CD14-positive monocyte (primary cell): ENCODE results near the gene DLGAP1. TPM values are rescaled to one million over a fixed set of nuclear protein-coding genes. Genes with fewer than 3 reads are reported as not detected.

Source experiments
- DNase-seq, 3 donors: peaks; one replicate each; pipeline ENCODE4 v3.0.0-alpha.2; 2011 to 2022
- H2AFZ ChIP-seq: 2 replicates; pipeline ENCODE4 v1.6.0; 2012; ENCODE audit warnings: mild to moderate bottlenecking, low read depth, low read length, inconsistent platforms; ENCODE audit not compliant: insufficient read depth, poor library complexity, severe bottlenecking
- H3K27ac ChIP-seq, 2 donors: 1 replicate in 1 of 2; 2 replicates in 1 of 2; pipeline ENCODE4 v1.5.1; 2012 to 2013; ENCODE audit warnings: low read length in 2 of 2, control low read depth in 1 of 2, inconsistent platforms in 1 of 2, low read depth in 1 of 2, mild to moderate bottlenecking in 1 of 2
- H3K27me3 ChIP-seq, 2 donors: one replicate each; pipeline versions ENCODE4 v1.6.0 to v1.6.1; 2011 to 2013; ENCODE audit warnings: low read length in 2 of 2; ENCODE audit not compliant: control insufficient read depth in 2 of 2, insufficient read depth in 2 of 2
- H3K36me3 ChIP-seq, 2 donors: replicated peaks in 1 of 2; 1 replicate in 1 of 2; 2 replicates in 1 of 2; pipeline versions ENCODE4 v1.5.1 to v1.6.1; 2012 to 2013; ENCODE audit warnings: low read length in 2 of 2, control low read depth in 1 of 2, inconsistent platforms in 1 of 2, mild to moderate bottlenecking in 1 of 2; ENCODE audit not compliant: insufficient read depth in 2 of 2, control insufficient read depth in 1 of 2
- H3K4me1 ChIP-seq, 2 donors: 1 replicate in 1 of 2; 2 replicates in 1 of 2; pipeline versions ENCODE4 v1.5.1 to v1.6.1; 2012 to 2013; ENCODE audit warnings: low read length in 2 of 2, control low read depth in 1 of 2, inconsistent platforms in 1 of 2, mild to moderate bottlenecking in 1 of 2, moderate library complexity in 1 of 2; ENCODE audit not compliant: insufficient read depth in 2 of 2, control insufficient read depth in 1 of 2
- H3K4me2 ChIP-seq: replicated peaks from 2 replicates; pipeline ENCODE3; 2012; ENCODE audit warnings: low read length, moderate library complexity, mild to moderate bottlenecking; ENCODE audit not compliant: poor library complexity, severe bottlenecking; ENCODE audit errors: extremely low read depth
- H3K4me3 ChIP-seq, 3 experiments: fragments of 200-600 bp in 1 of 3; sonication (generic) in 1 of 3; replicated peaks in 1 of 3; 1 replicate in 2 of 3; 2 replicates in 1 of 3; pipeline ENCODE4 v1.5.1; 2011 to 2013; ENCODE audit warnings: low read length in 3 of 3, mild to moderate bottlenecking in 3 of 3, control low read depth in 2 of 3, low read depth in 2 of 3, inconsistent platforms in 1 of 3, moderate library complexity in 1 of 3
- H3K79me2 ChIP-seq: 2 replicates; pipeline ENCODE4 v1.6.0; 2012; ENCODE audit warnings: mild to moderate bottlenecking, control low read depth, inconsistent platforms, low read length, moderate library complexity; ENCODE audit not compliant: insufficient read depth
- H3K9ac ChIP-seq: 2 replicates; pipeline ENCODE4 v1.6.0; 2017; ENCODE audit warnings: low read length, mild to moderate bottlenecking; ENCODE audit not compliant: insufficient read depth, poor library complexity, severe bottlenecking
- H3K9me3 ChIP-seq, 2 donors: replicated peaks in 1 of 2; 1 replicate in 1 of 2; 2 replicates in 1 of 2; pipeline versions ENCODE4 v1.5.1 to v1.6.1; 2012 to 2013; ENCODE audit warnings: low read length in 2 of 2, control low read depth in 1 of 2; ENCODE audit not compliant: control insufficient read depth in 1 of 2, insufficient read depth in 1 of 2
- H4K20me1 ChIP-seq: 2 replicates; pipeline ENCODE4 v1.6.0; 2012; ENCODE audit warnings: mild to moderate bottlenecking, low read length, control low read depth, moderate library complexity; ENCODE audit not compliant: insufficient read depth
- H3K27ac Mint-ChIP-seq, 7 donors: one replicate each; pipeline ENCODE4 v1.8.0; 2020; ENCODE audit warnings: mild to moderate bottlenecking in 7 of 7, mixed read lengths in 7 of 7, moderate library complexity in 6 of 7, inconsistent platforms in 2 of 7
- H3K27me3 Mint-ChIP-seq, 3 donors: one replicate each; pipeline ENCODE4 v1.8.0; 2021 to 2022; ENCODE audit warnings: low read depth in 3 of 3, mild to moderate bottlenecking in 3 of 3, mixed read lengths in 3 of 3, moderate library complexity in 3 of 3, inconsistent platforms in 1 of 3
- H3K36me3 Mint-ChIP-seq, 2 donors: one replicate each; pipeline ENCODE4 v1.8.0; 2020; ENCODE audit warnings: mixed read lengths in 2 of 2, inconsistent platforms in 1 of 2, mild to moderate bottlenecking in 1 of 2
- H3K4me1 Mint-ChIP-seq: one replicate; pipeline ENCODE4 v1.8.0; 2020; ENCODE audit warnings: mild to moderate bottlenecking, mixed read lengths
- H3K4me3 Mint-ChIP-seq, 2 donors: one replicate each; pipeline ENCODE4 v1.8.0; 2020; ENCODE audit warnings: mild to moderate bottlenecking in 2 of 2, mixed read lengths in 2 of 2, moderate library complexity in 1 of 2
- H3K9me3 Mint-ChIP-seq, 7 donors: one replicate each; pipeline ENCODE4 v1.8.0; 2020 to 2022; ENCODE audit warnings: mixed read lengths in 7 of 7, mild to moderate bottlenecking in 6 of 7, moderate library complexity in 6 of 7, inconsistent platforms in 2 of 7
- WGBS: methylation state at CpG from one replicate; pipeline ENCODE4 v1.1.5; 2013; ENCODE audit warnings: missing lambda C conversion rate; ENCODE audit not compliant: insufficient coverage; 5-methylcytosine and 5-hydroxymethylcytosine counted together
- intact Hi-C, 2 donors: fragments of 100-400 bp; cut with micrococcal nuclease; formaldehyde crosslinking; loops; one replicate each; pipeline versions ENCODE4 v1.15.0 to v1.15.1; 2023
- polyA plus RNA-seq, 3 donors: library from polyadenylated mRNA; depleted of rRNA in 1 of 3; unstranded in 2 of 3; stranded (reverse) in 1 of 3; fragments of 300-500 nt in 2 of 3; fragments of >200 nt in 1 of 3; fragmentation: Illumina TruSeq in 2 of 3; gene quantifications; 1 replicate in 2 of 3; 2 replicates in 1 of 3; pipeline ENCODE4 v1.2.3, GENCODE V29; 2012 to 2021
- TF ChIP-seq, protein P1 (sequence below): fragments of 200-600 bp; IDR thresholded peaks from one replicate; pipeline ENCODE4 v1.8.0; 2022; ENCODE audit warnings: antibody characterized with exemption, mild to moderate bottlenecking

The DLGAP1 gene
- polyA plus RNA-seq, 3 donors = 0.09 to 0.42 TPM; not detected in 1

DNA sequence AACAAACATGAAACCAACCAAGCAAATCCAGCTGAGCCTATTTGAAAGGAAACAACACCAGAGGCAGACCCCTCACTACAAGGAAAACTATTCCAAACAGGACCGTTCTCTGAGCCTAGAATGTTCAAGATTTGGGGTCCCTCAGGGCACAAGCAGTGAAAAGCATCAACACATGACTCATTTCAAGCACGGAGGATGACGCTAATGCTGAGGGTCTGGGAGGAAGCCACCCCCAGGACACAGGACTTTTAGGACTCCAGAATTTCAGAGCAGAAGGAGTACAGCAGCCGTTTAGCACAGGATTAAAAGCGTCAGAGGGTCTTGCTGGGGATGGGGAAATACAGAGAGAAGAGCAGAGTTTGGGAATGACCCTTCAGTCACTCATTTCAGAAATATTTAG is 168.9 kb downstream of the DLGAP1 start:
- intact Hi-C loops = no loop called here
- H3K36me3 ChIP-seq = no peaks in the 10 kb centered on the region
- H3K4me2 ChIP-seq = no peak overlapping the region
- no peaks in the 10 kb centered on the region for H3K4me1 ChIP-seq
- DNase-seq = no peak
- Mint-ChIP-seq H3K27me3 (no peaks in the 10 kb centered on the region), H3K27ac (no peak overlapping the region), H3K9me3 (peaks cover 0 to 6% (median 0%) of the 10 kb centered on the region in 7 donors), H3K36me3 (no peaks in the 10 kb centered on the region), H3K4me1 (no peaks in the 10 kb centered on the region), H3K4me3 (no peak overlapping the region)
- H3K9ac ChIP-seq = no peak overlapping the region
- H3K79me2 ChIP-seq = no peaks in the 10 kb centered on the region
- H4K20me1 ChIP-seq = no peaks in the 10 kb centered on the region
- no peaks in the 10 kb centered on the region for H3K27me3 ChIP-seq
- no peak overlapping the region for H3K4me3 ChIP-seq
- 65% methylated on average over 4 of the region's 5 CpGs for whole genome bisulfite sequencing
- no peak overlapping the region for H2AFZ ChIP-seq
- TF ChIP-seq, protein P1, sequence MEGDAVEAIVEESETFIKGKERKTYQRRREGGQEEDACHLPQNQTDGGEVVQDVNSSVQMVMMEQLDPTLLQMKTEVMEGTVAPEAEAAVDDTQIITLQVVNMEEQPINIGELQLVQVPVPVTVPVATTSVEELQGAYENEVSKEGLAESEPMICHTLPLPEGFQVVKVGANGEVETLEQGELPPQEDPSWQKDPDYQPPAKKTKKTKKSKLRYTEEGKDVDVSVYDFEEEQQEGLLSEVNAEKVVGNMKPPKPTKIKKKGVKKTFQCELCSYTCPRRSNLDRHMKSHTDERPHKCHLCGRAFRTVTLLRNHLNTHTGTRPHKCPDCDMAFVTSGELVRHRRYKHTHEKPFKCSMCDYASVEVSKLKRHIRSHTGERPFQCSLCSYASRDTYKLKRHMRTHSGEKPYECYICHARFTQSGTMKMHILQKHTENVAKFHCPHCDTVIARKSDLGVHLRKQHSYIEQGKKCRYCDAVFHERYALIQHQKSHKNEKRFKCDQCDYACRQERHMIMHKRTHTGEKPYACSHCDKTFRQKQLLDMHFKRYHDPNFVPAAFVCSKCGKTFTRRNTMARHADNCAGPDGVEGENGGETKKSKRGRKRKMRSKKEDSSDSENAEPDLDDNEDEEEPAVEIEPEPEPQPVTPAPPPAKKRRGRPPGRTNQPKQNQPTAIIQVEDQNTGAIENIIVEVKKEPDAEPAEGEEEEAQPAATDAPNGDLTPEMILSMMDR = no peak
- no peak overlapping the region for H3K27ac ChIP-seq
- H3K9me3 ChIP-seq = no peaks in the 10 kb centered on the region

DNA sequence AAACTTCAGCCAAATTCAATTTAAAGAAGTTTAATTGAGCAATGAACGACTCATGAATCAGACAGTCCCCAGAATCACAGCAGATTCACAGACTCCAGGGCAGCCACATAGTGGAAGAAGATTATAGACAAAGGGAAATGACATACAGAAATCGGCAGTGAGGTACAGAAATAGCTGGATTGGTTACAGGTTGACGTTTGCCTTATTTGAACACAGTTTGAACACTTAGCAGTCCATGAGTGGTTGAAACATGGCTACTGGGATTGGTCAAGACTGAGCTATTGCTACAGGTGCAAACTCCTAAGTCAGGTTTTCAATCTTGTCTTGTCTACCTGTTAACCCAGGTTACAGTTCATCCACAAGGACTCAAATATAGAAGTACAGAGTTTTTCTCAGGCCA is 169.6 kb downstream of the DLGAP1 start:
- no peaks in the 10 kb centered on the region for H4K20me1 ChIP-seq
- no peaks in the 10 kb centered on the region for H3K36me3 Mint-ChIP-seq
- no peaks in the 10 kb centered on the region for H3K9me3 ChIP-seq
- TF ChIP-seq, protein P1 = no peak
- H3K4me3 Mint-ChIP-seq = no peak overlapping the region
- 0% methylated on average over 1 of the region's 3 CpGs for WGBS
- H3K27ac Mint-ChIP-seq = no peak overlapping the region
- DNase-seq = no peak
- H3K4me1 Mint-ChIP-seq = no peaks in the 10 kb centered on the region
- intact Hi-C loops = no loop called here
- no peaks in the 10 kb centered on the region for H3K36me3 ChIP-seq
- H3K9me3 Mint-ChIP-seq = peaks cover 0 to 6% (median 0%) of the 10 kb centered on the region in 7 donors
- H2AFZ ChIP-seq = no peak overlapping the region
- H3K27ac ChIP-seq = no peak overlapping the region
- no peak overlapping the region for H3K4me2 ChIP-seq
- H3K27me3 Mint-ChIP-seq = no peaks in the 10 kb centered on the region
- no peaks in the 10 kb centered on the region for H3K79me2 ChIP-seq
- H3K4me1 ChIP-seq = no peaks in the 10 kb centered on the region
- H3K4me3 ChIP-seq = no peak overlapping the region
- H3K9ac ChIP-seq = no peak overlapping the region
- no peaks in the 10 kb centered on the region for H3K27me3 ChIP-seq
